Vagina (tissue), 2 donors: ENCODE results near the gene HNRNPUL2. TPM values are rescaled to one million over a fixed set of nuclear protein-coding genes. Genes with fewer than 3 reads are reported as not detected.
A peak's percentile ranks its signal among the peaks of the same experiment; 100 is the strongest.

Experiments used
- DNase-seq, 2 donors: peaks; one replicate each; pipeline ENCODE4 v3.0.0-alpha.2; 2017; ENCODE audit errors: extremely low spot score in 2 of 2
- H3K27ac ChIP-seq: fragments of 200-600 bp; sonication (generic); one replicate; pipeline ENCODE4 v1.5.1; 2019
- H3K27me3 ChIP-seq: fragments of 200-600 bp; sonication (generic); one replicate; pipeline ENCODE4 v1.5.1; 2019
- H3K36me3 ChIP-seq, 2 donors: fragments of 200-600 bp; sonication (generic); one replicate each; pipeline ENCODE4 v1.5.1; 2017 to 2019
- H3K4me1 ChIP-seq: fragments of 200-600 bp; sonication (generic); one replicate; pipeline ENCODE4 v1.5.1; 2019
- H3K4me3 ChIP-seq, 2 donors: fragments of 200-600 bp; sonication (generic); 1 replicate in 1 of 2; 2 replicates in 1 of 2; pipeline ENCODE4 v1.5.1; 2016 to 2019
- H3K9me3 ChIP-seq: fragments of 200-600 bp; sonication (generic); one replicate; pipeline ENCODE4 v1.5.1; 2019
- CTCF ChIP-seq, 3 experiments: fragments of 450-650 bp in 2 of 3; fragments of 200-600 bp in 1 of 3; sonication (generic) in 1 of 3; IDR thresholded peaks; one replicate each; pipeline ENCODE4 v1.5.1; 2017 to 2019; ENCODE audit warnings: antibody characterized with exemption in 3 of 3, mild to moderate bottlenecking in 2 of 3, moderate library complexity in 2 of 3
- POLR2A ChIP-seq, 2 donors: fragments of 450-650 bp; IDR thresholded peaks; one replicate each; pipeline ENCODE4 v1.6.1; 2017; ENCODE audit warnings: antibody characterized with exemption in 2 of 2, mild to moderate bottlenecking in 2 of 2, moderate library complexity in 2 of 2
- POLR2AphosphoS5 ChIP-seq, 2 donors: sonication (generic); formaldehyde crosslinking; IDR thresholded peaks; one replicate each; pipeline ENCODE4 v1.9.0; 2017; ENCODE audit warnings: antibody characterized with exemption in 2 of 2, mild to moderate bottlenecking in 2 of 2, low read depth in 1 of 2; ENCODE audit not compliant: insufficient read depth in 1 of 2
- intact Hi-C: fragments of 100-400 bp; cut with DNase I; formaldehyde crosslinking; loops from one replicate; pipeline ENCODE4 v1.15.1; 2023
- small RNA-seq: library from RNA; depleted of rRNA; stranded (forward); fragments of <200 nt; gene quantifications from one replicate; pipeline ENCODE3, GENCODE V24; 2016
- total RNA-seq: library from RNA; depleted of rRNA; stranded (reverse); fragments of >200 nt; gene quantifications from one replicate; pipeline ENCODE4 v1.2.3, GENCODE V29; 2016

HNRNPUL2 gene
- total RNA-seq, 1 donor from 2014 or later = 30.7 TPM

- TF ChIP-seq POLR2A (IDR thresholded peaks at IDR 0.05) = no peak
- TF ChIP-seq CTCF (IDR thresholded peaks at IDR 0.05) = no peak
- no peak for TF ChIP-seq POLR2AphosphoS5 (IDR thresholded peaks at IDR 0.05; ENCODE audit: insufficient read depth in 1 of 2, low read depth in 1 of 2)
- H3K27ac ChIP-seq = peak overlapping the region; percentile 68
- H3K27me3 ChIP-seq = no peaks in the 10 kb centered on the region
- H3K9me3 ChIP-seq = no peaks in the 10 kb centered on the region
- intact Hi-C loops = no loop called here
- peaks cover 0 to 12% of the 10 kb centered on the region in 2 donors for H3K36me3 ChIP-seq
- peaks cover 34% of the 10 kb centered on the region for H3K4me1 ChIP-seq
- DNase-seq = no peak
- peak overlapping the region; percentile 72 to 96 for H3K4me3 ChIP-seq
These were observed 62.7 kb downstream of the HNRNPUL2 start for GRCh38 chr11:62664405-62665074.

Small RNA genes within 50 kb of the gene (small RNA-seq; reads per million reads assigned to genes)
- not detected for gene SNORA57

Other genes starting within 250 kb of the HNRNPUL2 start
- gene AHNAK, start 180.7 kb downstream of the HNRNPUL2 start, total RNA-seq = 828 TPM
- 1,183 TPM for gene EEF1G, start 153.6 kb downstream of the HNRNPUL2 start, total RNA-seq
- gene TUT1, start 135.9 kb downstream of the HNRNPUL2 start, total RNA-seq = 12.0 TPM
- gene MTA2, start 125.6 kb downstream of the HNRNPUL2 start, total RNA-seq = 96.3 TPM
- 69.0 TPM for gene EML3, start 114.7 kb downstream of the HNRNPUL2 start, total RNA-seq
- 6.1 TPM for gene ROM1, start 114.2 kb downstream of the HNRNPUL2 start, total RNA-seq
- gene B3GAT3, start 105.5 kb downstream of the HNRNPUL2 start, total RNA-seq = 41.7 TPM
- 129 TPM for gene GANAB, start 80.8 kb downstream of the HNRNPUL2 start, total RNA-seq
- gene INTS5, start 74.2 kb downstream of the HNRNPUL2 start, total RNA-seq = 16.2 TPM
- gene C11orf98, start 62.2 kb downstream of the HNRNPUL2 start, total RNA-seq = 44.2 TPM
- 28.7 TPM for gene CSKMT, start 62.1 kb downstream of the HNRNPUL2 start, total RNA-seq
- 6.9 TPM for gene UQCC3, start 55.8 kb downstream of the HNRNPUL2 start, total RNA-seq
- gene LBHD1, start 55.2 kb downstream of the HNRNPUL2 start, total RNA-seq = 6.9 TPM
- 216 TPM for gene UBXN1, start 48.4 kb downstream of the HNRNPUL2 start, total RNA-seq
- gene LRRN4CL, start 37.9 kb downstream of the HNRNPUL2 start, total RNA-seq = 45.2 TPM
- gene BSCL2, start 20.0 kb downstream of the HNRNPUL2 start, total RNA-seq = 74.9 TPM
- 2.5 TPM for gene GNG3, start 19.8 kb downstream of the HNRNPUL2 start, total RNA-seq
- 18.7 TPM for gene TTC9C, start 1.0 kb upstream of the HNRNPUL2 start, total RNA-seq
- gene ZBTB3, start 26.7 kb upstream of the HNRNPUL2 start, total RNA-seq = 6.1 TPM
- 52.8 TPM for gene POLR2G, start 34.1 kb upstream of the HNRNPUL2 start, total RNA-seq
- gene TAF6L, start 43.9 kb upstream of the HNRNPUL2 start, total RNA-seq = 24.8 TPM
- gene TMEM179B, start 59.9 kb upstream of the HNRNPUL2 start, total RNA-seq = 61.9 TPM
- gene TMEM223, start 64.5 kb upstream of the HNRNPUL2 start, total RNA-seq = 19.6 TPM
- 64.1 TPM for gene NXF1, start 78.0 kb upstream of the HNRNPUL2 start, total RNA-seq
- gene STX5, start 104.6 kb upstream of the HNRNPUL2 start, total RNA-seq = 35.6 TPM
- gene TEX54, start 105.4 kb upstream of the HNRNPUL2 start, total RNA-seq = not detected
- 51.8 TPM for gene WDR74, start 112.1 kb upstream of the HNRNPUL2 start, total RNA-seq
- 169 TPM for gene SLC3A2, start 153.4 kb upstream of the HNRNPUL2 start, total RNA-seq
- gene CHRM1, start 193.9 kb upstream of the HNRNPUL2 start, total RNA-seq = not detected